K562 (cell line): ENCODE results near the gene CD164L2.

Source experiments
- BRCA1 ChIP-seq, 2 experiments: fragments of 450-650 bp in 1 of 2; sonication (generic) in 1 of 2; formaldehyde crosslinking in 1 of 2; IDR thresholded peaks; 2 replicates each; pipeline versions ENCODE4 v1.5.0 to v1.6.1; 2017 to 2020; ENCODE audit warnings: mild to moderate bottlenecking in 1 of 2, missing genetic modification reagents in 1 of 2
- GTF2E2 ChIP-seq: fragments of 200-800 bp; sonication (Bioruptor generic); IDR thresholded peaks from 2 replicates; pipeline ENCODE4 v1.6.1; 2016; ENCODE audit warnings: missing genetic modification characterization, missing compliant biosample characterization
- KDM1A ChIP-seq, 2 experiments: fragments of 450-650 bp; IDR thresholded peaks; 2 replicates each; pipeline ENCODE4 v1.6.1; 2016; ENCODE audit warnings: mild to moderate bottlenecking in 2 of 2
- KDM4B ChIP-seq, 2 experiments: fragments of 450-650 bp in 1 of 2; sonication (generic) in 1 of 2; IDR thresholded peaks; 2 replicates each; pipeline ENCODE4 v1.6.1; 2016 to 2017; ENCODE audit warnings: borderline replicate concordance in 2 of 2, antibody characterized with exemption in 1 of 2, low read depth in 1 of 2, mild to moderate bottlenecking in 1 of 2
- POLR2A ChIP-seq: fragments of 450-650 bp; conservative IDR thresholded peaks from 2 replicates; pipeline ENCODE4 v1.6.1; 2016
- RAD21 ChIP-seq, 2 experiments: fragments of 250-450 bp in 1 of 2; fragments of 450-650 bp in 1 of 2; sonication (Bioruptor Pico) in 1 of 2; formaldehyde crosslinking in 1 of 2; IDR thresholded peaks in 1 of 2; conservative IDR thresholded peaks in 1 of 2; 2 replicates each; pipeline versions ENCODE4 v1.4.0 to v1.8.0; 2020 to 2022; ENCODE audit warnings: mild to moderate bottlenecking in 2 of 2, moderate library complexity in 1 of 2
- RFX5 ChIP-seq: IDR thresholded peaks from 2 replicates; pipeline ENCODE4 v1.6.1; 2011; ENCODE audit warnings: low read depth, mild to moderate bottlenecking, improper control_type of control experiment, low read length
- SIX5 ChIP-seq, 2 experiments: IDR thresholded peaks; 2 replicates each; pipeline ENCODE4 v1.6.1; 2011; ENCODE audit warnings: low read length in 2 of 2, borderline replicate concordance in 1 of 2, low read depth in 1 of 2, mild to moderate bottlenecking in 1 of 2, moderate library complexity in 1 of 2; ENCODE audit not compliant: insufficient read depth in 1 of 2
- TAF1 ChIP-seq: IDR thresholded peaks from 2 replicates; pipeline ENCODE4 v1.6.1; 2011; ENCODE audit warnings: mild to moderate bottlenecking, low read length, moderate library complexity; ENCODE audit not compliant: insufficient read depth, control insufficient read depth, severe bottlenecking; ENCODE audit errors: extremely low read depth
- TFAM ChIP-seq: fragments of 250-450 bp; sonication (Bioruptor Pico); conservative IDR thresholded peaks from 2 replicates; pipeline ENCODE4 v1.5.0; 2021; ENCODE audit warnings: mild to moderate bottlenecking, moderate library complexity
- YBX1 ChIP-seq: fragments of 450-650 bp; IDR thresholded peaks from 2 replicates; pipeline ENCODE4 v1.7.1; 2016; ENCODE audit warnings: mild to moderate bottlenecking
- TF ChIP-seq, protein P1 (sequence below), 3 experiments: IDR thresholded peaks in 2 of 3; conservative IDR thresholded peaks in 1 of 3; 2 replicates each; pipeline ENCODE4 v1.5.1; 2011 to 2012; ENCODE audit warnings: low read length in 3 of 3, mild to moderate bottlenecking in 3 of 3, control low read depth in 2 of 3, improper control_type of control experiment in 1 of 3, inconsistent platforms in 1 of 3, low read depth in 1 of 3, mixed read lengths in 1 of 3, moderate library complexity in 1 of 3; ENCODE audit not compliant: insufficient read depth in 2 of 3
- TF ChIP-seq, protein P2 (sequence below): sonication (generic); formaldehyde crosslinking; IDR thresholded peaks from 2 replicates; pipeline ENCODE4 v1.8.1; 2022; ENCODE audit warnings: missing genetic modification reagents
- TF ChIP-seq, protein P3 (sequence below), 2 experiments: fragments of 450-650 bp; formaldehyde crosslinking in 1 of 2; IDR thresholded peaks; 2 replicates each; pipeline versions ENCODE4 v1.4.0 to v1.6.1; 2014 to 2020; ENCODE audit warnings: mild to moderate bottlenecking in 2 of 2, borderline replicate concordance in 1 of 2, low read depth in 1 of 2

DNA sequence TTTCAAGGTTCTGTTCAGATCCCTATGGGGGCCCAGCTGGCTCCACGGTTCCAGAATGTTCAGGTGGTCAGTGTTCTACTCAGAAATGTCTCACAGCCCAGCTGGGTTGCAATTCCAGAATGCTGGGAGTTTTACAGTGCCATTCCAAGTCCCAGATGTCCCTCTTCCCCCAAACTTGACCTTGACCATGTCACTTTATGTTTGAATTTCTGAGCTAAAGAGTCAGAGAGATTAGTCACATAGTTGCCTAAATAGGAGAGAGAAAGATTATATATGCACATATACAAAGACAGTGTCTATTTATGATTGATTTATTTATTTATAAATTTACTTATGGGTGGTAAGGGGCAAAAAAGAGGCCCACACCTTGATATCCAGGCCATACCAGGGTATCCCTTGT, 11.8 kb upstream of the CD164L2 start:
- no peak for TF ChIP-seq RAD21 (CRISPR knock-in tag; conservative IDR thresholded peaks at IDR 0.05 in 1 of 2, IDR thresholded peaks at IDR 0.05 in 1 of 2)
- TF ChIP-seq YBX1, result no peak
- TF ChIP-seq POLR2A, result no peak
- no peak for TF ChIP-seq GTF2E2 (tag)
- TF ChIP-seq SIX5 (IDR thresholded peaks at IDR 0.05; ENCODE audit: borderline replicate concordance in 1 of 2, insufficient read depth in 1 of 2, low read depth in 1 of 2, low read length in 2 of 2), result no peak
- no peak for TF ChIP-seq TAF1
- TF ChIP-seq, protein P1, sequence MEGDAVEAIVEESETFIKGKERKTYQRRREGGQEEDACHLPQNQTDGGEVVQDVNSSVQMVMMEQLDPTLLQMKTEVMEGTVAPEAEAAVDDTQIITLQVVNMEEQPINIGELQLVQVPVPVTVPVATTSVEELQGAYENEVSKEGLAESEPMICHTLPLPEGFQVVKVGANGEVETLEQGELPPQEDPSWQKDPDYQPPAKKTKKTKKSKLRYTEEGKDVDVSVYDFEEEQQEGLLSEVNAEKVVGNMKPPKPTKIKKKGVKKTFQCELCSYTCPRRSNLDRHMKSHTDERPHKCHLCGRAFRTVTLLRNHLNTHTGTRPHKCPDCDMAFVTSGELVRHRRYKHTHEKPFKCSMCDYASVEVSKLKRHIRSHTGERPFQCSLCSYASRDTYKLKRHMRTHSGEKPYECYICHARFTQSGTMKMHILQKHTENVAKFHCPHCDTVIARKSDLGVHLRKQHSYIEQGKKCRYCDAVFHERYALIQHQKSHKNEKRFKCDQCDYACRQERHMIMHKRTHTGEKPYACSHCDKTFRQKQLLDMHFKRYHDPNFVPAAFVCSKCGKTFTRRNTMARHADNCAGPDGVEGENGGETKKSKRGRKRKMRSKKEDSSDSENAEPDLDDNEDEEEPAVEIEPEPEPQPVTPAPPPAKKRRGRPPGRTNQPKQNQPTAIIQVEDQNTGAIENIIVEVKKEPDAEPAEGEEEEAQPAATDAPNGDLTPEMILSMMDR (IDR thresholded peaks at IDR 0.05 in 2 of 3, conservative IDR thresholded peaks at IDR 0.05 in 1 of 3; ENCODE audit: insufficient read depth in 2 of 3, low read depth in 1 of 3, low read length in 3 of 3), result no peak
- TF ChIP-seq RFX5, result no peak
- TF ChIP-seq, protein P2, sequence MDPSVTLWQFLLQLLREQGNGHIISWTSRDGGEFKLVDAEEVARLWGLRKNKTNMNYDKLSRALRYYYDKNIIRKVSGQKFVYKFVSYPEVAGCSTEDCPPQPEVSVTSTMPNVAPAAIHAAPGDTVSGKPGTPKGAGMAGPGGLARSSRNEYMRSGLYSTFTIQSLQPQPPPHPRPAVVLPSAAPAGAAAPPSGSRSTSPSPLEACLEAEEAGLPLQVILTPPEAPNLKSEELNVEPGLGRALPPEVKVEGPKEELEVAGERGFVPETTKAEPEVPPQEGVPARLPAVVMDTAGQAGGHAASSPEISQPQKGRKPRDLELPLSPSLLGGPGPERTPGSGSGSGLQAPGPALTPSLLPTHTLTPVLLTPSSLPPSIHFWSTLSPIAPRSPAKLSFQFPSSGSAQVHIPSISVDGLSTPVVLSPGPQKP (CRISPR knock-in tag), result no peak
- TF ChIP-seq, protein P3, sequence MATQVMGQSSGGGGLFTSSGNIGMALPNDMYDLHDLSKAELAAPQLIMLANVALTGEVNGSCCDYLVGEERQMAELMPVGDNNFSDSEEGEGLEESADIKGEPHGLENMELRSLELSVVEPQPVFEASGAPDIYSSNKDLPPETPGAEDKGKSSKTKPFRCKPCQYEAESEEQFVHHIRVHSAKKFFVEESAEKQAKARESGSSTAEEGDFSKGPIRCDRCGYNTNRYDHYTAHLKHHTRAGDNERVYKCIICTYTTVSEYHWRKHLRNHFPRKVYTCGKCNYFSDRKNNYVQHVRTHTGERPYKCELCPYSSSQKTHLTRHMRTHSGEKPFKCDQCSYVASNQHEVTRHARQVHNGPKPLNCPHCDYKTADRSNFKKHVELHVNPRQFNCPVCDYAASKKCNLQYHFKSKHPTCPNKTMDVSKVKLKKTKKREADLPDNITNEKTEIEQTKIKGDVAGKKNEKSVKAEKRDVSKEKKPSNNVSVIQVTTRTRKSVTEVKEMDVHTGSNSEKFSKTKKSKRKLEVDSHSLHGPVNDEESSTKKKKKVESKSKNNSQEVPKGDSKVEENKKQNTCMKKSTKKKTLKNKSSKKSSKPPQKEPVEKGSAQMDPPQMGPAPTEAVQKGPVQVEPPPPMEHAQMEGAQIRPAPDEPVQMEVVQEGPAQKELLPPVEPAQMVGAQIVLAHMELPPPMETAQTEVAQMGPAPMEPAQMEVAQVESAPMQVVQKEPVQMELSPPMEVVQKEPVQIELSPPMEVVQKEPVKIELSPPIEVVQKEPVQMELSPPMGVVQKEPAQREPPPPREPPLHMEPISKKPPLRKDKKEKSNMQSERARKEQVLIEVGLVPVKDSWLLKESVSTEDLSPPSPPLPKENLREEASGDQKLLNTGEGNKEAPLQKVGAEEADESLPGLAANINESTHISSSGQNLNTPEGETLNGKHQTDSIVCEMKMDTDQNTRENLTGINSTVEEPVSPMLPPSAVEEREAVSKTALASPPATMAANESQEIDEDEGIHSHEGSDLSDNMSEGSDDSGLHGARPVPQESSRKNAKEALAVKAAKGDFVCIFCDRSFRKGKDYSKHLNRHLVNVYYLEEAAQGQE (IDR thresholded peaks at IDR 0.05; ENCODE audit: borderline replicate concordance), result no peak
- TF ChIP-seq, protein P3 (CRISPR knock-in tag; IDR thresholded peaks at IDR 0.05; ENCODE audit: low read depth), result no peak
- no peak for TF ChIP-seq BRCA1 (IDR thresholded peaks at IDR 0.05)
- no peak for TF ChIP-seq BRCA1 (CRISPR knock-in tag; IDR thresholded peaks at IDR 0.05)
- TF ChIP-seq TFAM (CRISPR knock-in tag), result no peak
- TF ChIP-seq KDM4B (IDR thresholded peaks at IDR 0.05; ENCODE audit: borderline replicate concordance in 2 of 2, low read depth in 1 of 2), result no peak
- no peak for TF ChIP-seq KDM1A (IDR thresholded peaks at IDR 0.05)
